SK-N-SH treated with all-trans-retinoic acid at 6 μM for 48 hours (cell line): Measurements from ENCODE around the gene ALDH8A1.

Source experiments
- ATAC-seq: fragments of 200-7000 bp; cut with Tn5 transposase; 3 replicates; pipeline ENCODE4 v1.9.1; 2020; ENCODE audit warnings: mild to moderate bottlenecking, moderate library complexity
- CSDC2 ChIP-seq: fragments of 250-450 bp; sonication (Bioruptor Pico); IDR thresholded peaks from 2 replicates; pipeline ENCODE4 v1.5.0; 2020; ENCODE audit warnings: mild to moderate bottlenecking, moderate library complexity
- CSRNP3 ChIP-seq: fragments of 250-450 bp; sonication (Bioruptor Pico); IDR thresholded peaks from 2 replicates; pipeline ENCODE4 v1.5.1; 2021; ENCODE audit warnings: mild to moderate bottlenecking, moderate library complexity
- GLIS3 ChIP-seq: fragments of 250-450 bp; sonication (Bioruptor Pico); IDR thresholded peaks from 2 replicates; pipeline ENCODE4 v1.5.0; 2020; ENCODE audit warnings: mild to moderate bottlenecking, moderate library complexity
- ISL1 ChIP-seq: fragments of 250-450 bp; sonication (Bioruptor Pico); IDR thresholded peaks from 2 replicates; pipeline ENCODE4 v2.1.2; 2022; ENCODE audit warnings: mild to moderate bottlenecking, moderate library complexity
- OSR1 ChIP-seq: fragments of 250-450 bp; sonication (Bioruptor Pico); IDR thresholded peaks from 2 replicates; pipeline ENCODE4 v1.8.0; 2022; ENCODE audit warnings: moderate library complexity, mild to moderate bottlenecking, inconsistent platforms
- PATZ1 ChIP-seq: fragments of 250-450 bp; sonication (Bioruptor Pico); IDR thresholded peaks from 2 replicates; pipeline ENCODE4 v1.8.0; 2020; ENCODE audit warnings: mild to moderate bottlenecking, moderate library complexity, borderline replicate concordance
- PPARA ChIP-seq: fragments of 250-450 bp; sonication (Bioruptor Pico); IDR thresholded peaks from 2 replicates; pipeline ENCODE4 v1.5.0; 2020; ENCODE audit warnings: mild to moderate bottlenecking, borderline replicate concordance
- RARB ChIP-seq: fragments of 250-450 bp; sonication (Bioruptor Pico); IDR thresholded peaks from 2 replicates; pipeline ENCODE4 v1.8.0; 2021; ENCODE audit warnings: mild to moderate bottlenecking, moderate library complexity
- SNAI2 ChIP-seq: fragments of 250-450 bp; sonication (Bioruptor Pico); IDR thresholded peaks from 2 replicates; pipeline ENCODE4 v1.5.0; 2020; ENCODE audit warnings: mild to moderate bottlenecking, moderate library complexity
- TCF4 ChIP-seq: fragments of 250-450 bp; sonication (Bioruptor Pico); IDR thresholded peaks from 2 replicates; pipeline ENCODE4 v1.8.0; 2021; ENCODE audit warnings: mild to moderate bottlenecking, moderate library complexity, borderline replicate concordance
- TOX ChIP-seq: fragments of 250-450 bp; sonication (Bioruptor Pico); IDR thresholded peaks from 2 replicates; pipeline ENCODE4 v1.8.0; 2021; ENCODE audit warnings: mild to moderate bottlenecking, moderate library complexity, borderline replicate concordance
- ZC3H10 ChIP-seq: fragments of 250-450 bp; sonication (Bioruptor Pico); IDR thresholded peaks from 2 replicates; pipeline ENCODE4 v1.5.1; 2021; ENCODE audit warnings: mild to moderate bottlenecking, moderate library complexity
- ZFP3 ChIP-seq: fragments of 250-450 bp; sonication (Bioruptor Pico); IDR thresholded peaks from 2 replicates; pipeline ENCODE4 v1.5.0; 2020; ENCODE audit warnings: mild to moderate bottlenecking, moderate library complexity
- ZNF565 ChIP-seq: fragments of 450-650 bp; formaldehyde crosslinking; conservative IDR thresholded peaks from 2 replicates; pipeline ENCODE4 v1.5.0; 2020; ENCODE audit warnings: low read depth, mild to moderate bottlenecking, moderate library complexity
- ZNF70 ChIP-seq: fragments of 450-650 bp; formaldehyde crosslinking; IDR thresholded peaks from 2 replicates; pipeline ENCODE4 v1.5.0; 2020; ENCODE audit warnings: mild to moderate bottlenecking, moderate library complexity
- ZNF8 ChIP-seq: fragments of 450-650 bp; formaldehyde crosslinking; IDR thresholded peaks from 2 replicates; pipeline ENCODE4 v1.5.0; 2020; ENCODE audit warnings: mild to moderate bottlenecking, moderate library complexity
- TF ChIP-seq, protein P1 (sequence below): fragments of 250-450 bp; sonication (Bioruptor Pico); IDR thresholded peaks from 2 replicates; pipeline ENCODE4 v1.5.1; 2020; ENCODE audit warnings: low read depth, mild to moderate bottlenecking, moderate library complexity
- TF ChIP-seq, protein P2 (sequence below): fragments of 250-450 bp; sonication (Bioruptor Pico); IDR thresholded peaks from 2 replicates; pipeline ENCODE4 v1.8.0; 2021; ENCODE audit warnings: low read depth, mild to moderate bottlenecking, moderate library complexity, borderline replicate concordance
- TF ChIP-seq, protein P3 (sequence below): fragments of 250-450 bp; sonication (Bioruptor Pico); IDR thresholded peaks from 2 replicates; pipeline ENCODE4 v1.5.0; 2020; ENCODE audit warnings: mild to moderate bottlenecking, moderate library complexity

The ALDH8A1 gene

DNA sequence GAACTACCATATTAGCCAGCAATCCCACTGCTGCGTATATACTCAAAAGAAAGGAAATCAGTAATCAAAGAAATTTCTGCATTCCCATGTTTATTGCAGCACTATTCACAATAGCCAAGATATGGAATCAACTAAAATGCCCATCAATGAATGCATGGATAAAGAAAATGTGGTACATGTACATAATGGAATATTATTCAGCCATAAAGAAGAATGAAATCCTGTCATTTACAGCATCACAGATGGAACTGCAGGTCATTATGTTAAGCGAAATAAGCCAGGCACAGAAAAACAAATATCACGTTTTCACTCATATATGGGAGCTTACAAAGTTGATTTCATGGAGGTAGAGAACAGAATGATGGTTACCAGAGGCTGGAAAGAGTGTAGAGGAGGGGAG is 65.1 kb downstream of the ALDH8A1 start:
- no peak for TF ChIP-seq ISL1 (CRISPR knock-in tag)
- TF ChIP-seq PATZ1 (CRISPR knock-in tag) = no peak
- peak; percentile 57; the same call in 1 of the 2 replicates for TF ChIP-seq ZNF8 (CRISPR knock-in tag)

DNA sequence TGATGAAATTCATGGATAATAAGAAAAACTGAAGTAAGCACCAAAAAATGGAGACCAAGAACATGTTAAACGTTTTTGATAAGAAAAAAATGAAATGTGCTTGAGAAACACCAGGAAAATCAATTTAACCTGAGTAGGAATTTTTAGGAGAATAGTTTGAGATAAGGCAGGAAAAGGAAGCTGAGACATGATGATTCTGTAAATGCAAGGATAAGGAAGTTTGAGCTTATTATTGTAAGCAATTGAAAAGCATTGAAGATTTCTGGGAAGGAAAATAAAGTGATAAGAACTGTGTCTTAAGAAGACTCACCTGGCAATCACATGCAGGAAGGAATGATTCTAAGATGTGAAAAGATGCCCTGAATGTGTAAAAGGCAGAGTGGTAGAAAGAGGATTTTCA is 66.6 kb downstream of the ALDH8A1 start:
- no peak for ATAC-seq
- TF ChIP-seq ZNF70 (no peak), ZFP3 (CRISPR knock-in tag) (no peak), PATZ1 (CRISPR knock-in tag) (no peak), ZC3H10 (CRISPR knock-in tag) (no peak), ISL1 (CRISPR knock-in tag) (no peak), CSRNP3 (CRISPR knock-in tag) (no peak), OSR1 (CRISPR knock-in tag) (no peak), ZNF565 (CRISPR knock-in tag) (no peak), ZNF8 (CRISPR knock-in tag) (no peak), RARB (CRISPR knock-in tag) (no peak), SNAI2 (CRISPR knock-in tag) (no peak), GLIS3 (CRISPR knock-in tag) (no peak), PPARA (CRISPR knock-in tag) (no peak), CSDC2 (CRISPR knock-in tag) (no peak), TOX (CRISPR knock-in tag) (no peak), TCF4 (CRISPR knock-in tag) (no peak)
- TF ChIP-seq, protein P1, sequence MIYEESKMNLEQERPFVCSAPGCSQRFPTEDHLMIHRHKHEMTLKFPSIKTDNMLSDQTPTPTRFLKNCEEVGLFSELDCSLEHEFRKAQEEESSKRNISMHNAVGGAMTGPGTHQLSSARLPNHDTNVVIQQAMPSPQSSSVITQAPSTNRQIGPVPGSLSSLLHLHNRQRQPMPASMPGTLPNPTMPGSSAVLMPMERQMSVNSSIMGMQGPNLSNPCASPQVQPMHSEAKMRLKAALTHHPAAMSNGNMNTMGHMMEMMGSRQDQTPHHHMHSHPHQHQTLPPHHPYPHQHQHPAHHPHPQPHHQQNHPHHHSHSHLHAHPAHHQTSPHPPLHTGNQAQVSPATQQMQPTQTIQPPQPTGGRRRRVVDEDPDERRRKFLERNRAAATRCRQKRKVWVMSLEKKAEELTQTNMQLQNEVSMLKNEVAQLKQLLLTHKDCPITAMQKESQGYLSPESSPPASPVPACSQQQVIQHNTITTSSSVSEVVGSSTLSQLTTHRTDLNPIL = no peak
- TF ChIP-seq, protein P2, sequence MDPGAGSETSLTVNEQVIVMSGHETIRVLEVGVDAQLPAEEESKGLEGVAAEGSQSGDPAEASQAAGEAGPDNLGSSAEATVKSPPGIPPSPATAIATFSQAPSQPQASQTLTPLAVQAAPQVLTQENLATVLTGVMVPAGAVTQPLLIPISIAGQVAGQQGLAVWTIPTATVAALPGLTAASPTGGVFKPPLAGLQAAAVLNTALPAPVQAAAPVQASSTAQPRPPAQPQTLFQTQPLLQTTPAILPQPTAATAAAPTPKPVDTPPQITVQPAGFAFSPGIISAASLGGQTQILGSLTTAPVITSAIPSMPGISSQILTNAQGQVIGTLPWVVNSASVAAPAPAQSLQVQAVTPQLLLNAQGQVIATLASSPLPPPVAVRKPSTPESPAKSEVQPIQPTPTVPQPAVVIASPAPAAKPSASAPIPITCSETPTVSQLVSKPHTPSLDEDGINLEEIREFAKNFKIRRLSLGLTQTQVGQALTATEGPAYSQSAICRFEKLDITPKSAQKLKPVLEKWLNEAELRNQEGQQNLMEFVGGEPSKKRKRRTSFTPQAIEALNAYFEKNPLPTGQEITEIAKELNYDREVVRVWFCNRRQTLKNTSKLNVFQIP (CRISPR knock-in tag) = no peak
- TF ChIP-seq, protein P3, sequence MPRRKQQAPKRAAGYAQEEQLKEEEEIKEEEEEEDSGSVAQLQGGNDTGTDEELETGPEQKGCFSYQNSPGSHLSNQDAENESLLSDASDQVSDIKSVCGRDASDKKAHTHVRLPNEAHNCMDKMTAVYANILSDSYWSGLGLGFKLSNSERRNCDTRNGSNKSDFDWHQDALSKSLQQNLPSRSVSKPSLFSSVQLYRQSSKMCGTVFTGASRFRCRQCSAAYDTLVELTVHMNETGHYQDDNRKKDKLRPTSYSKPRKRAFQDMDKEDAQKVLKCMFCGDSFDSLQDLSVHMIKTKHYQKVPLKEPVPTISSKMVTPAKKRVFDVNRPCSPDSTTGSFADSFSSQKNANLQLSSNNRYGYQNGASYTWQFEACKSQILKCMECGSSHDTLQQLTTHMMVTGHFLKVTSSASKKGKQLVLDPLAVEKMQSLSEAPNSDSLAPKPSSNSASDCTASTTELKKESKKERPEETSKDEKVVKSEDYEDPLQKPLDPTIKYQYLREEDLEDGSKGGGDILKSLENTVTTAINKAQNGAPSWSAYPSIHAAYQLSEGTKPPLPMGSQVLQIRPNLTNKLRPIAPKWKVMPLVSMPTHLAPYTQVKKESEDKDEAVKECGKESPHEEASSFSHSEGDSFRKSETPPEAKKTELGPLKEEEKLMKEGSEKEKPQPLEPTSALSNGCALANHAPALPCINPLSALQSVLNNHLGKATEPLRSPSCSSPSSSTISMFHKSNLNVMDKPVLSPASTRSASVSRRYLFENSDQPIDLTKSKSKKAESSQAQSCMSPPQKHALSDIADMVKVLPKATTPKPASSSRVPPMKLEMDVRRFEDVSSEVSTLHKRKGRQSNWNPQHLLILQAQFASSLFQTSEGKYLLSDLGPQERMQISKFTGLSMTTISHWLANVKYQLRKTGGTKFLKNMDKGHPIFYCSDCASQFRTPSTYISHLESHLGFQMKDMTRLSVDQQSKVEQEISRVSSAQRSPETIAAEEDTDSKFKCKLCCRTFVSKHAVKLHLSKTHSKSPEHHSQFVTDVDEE (CRISPR knock-in tag) = no peak

More for the DNA sequence above, 65.1 kb downstream of the ALDH8A1 start:
- ATAC-seq = no peak
